ENCODE measurements around the gene MCUB. TPM values are rescaled to one million over a fixed set of nuclear protein-coding genes. Genes with fewer than 3 reads are reported as not detected.

The MCUB gene
- total RNA-seq, 1 donor from 2014 or later = 3.9 TPM

DNA sequence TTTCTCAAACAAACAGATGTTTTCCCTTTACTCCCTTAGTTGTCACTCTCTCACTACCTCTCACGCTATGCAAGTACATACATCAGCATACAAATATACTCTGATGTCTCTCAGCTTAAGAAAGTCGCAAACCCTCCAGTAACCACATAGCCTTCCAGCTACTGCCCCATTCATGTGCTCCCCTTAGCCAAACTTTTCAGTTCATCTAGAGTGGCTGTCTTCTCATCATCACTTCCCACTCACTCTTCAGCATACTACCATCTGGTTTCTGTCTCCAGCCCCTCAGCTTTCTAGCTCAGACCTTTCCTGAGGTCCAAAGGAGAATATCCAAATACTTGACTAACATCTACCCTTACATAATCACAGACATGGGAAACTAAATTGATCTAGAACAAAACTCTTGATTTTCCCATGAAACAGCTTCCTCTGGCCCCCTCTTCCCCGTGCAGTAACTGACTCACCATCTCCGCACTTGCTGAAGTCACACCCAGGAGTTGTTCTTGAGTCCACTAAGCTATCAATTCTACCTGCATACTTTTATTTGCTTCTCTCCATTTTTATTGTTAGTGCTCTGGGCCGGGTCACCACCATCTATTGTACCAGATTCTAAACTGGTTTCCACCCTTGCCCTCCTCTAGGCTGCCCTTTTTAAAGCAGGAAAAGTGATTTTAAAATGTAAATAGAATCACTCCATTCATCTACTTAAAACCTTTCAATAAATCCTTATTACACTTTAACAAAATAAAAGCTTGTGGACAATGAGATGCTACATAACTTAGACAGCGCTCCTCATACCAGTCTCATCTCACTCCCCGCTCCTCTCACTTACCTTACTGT, 86.0 kb downstream of the MCUB start:
- Mint-ChIP-seq H3K27me3 (no peaks in the 10 kb centered on the region), H3K36me3 (ENCODE audit: insufficient read depth) (no peaks in the 10 kb centered on the region), H3K4me3 (ENCODE audit: low read depth) (no peak overlapping the region), H3K27ac (no peak overlapping the region), H3K4me1 (ENCODE audit: low read depth) (no peaks in the 10 kb centered on the region), H3K9me3 (ENCODE audit: low read depth) (peaks cover 5% of the 10 kb centered on the region)
- TF ChIP-seq, protein P1, sequence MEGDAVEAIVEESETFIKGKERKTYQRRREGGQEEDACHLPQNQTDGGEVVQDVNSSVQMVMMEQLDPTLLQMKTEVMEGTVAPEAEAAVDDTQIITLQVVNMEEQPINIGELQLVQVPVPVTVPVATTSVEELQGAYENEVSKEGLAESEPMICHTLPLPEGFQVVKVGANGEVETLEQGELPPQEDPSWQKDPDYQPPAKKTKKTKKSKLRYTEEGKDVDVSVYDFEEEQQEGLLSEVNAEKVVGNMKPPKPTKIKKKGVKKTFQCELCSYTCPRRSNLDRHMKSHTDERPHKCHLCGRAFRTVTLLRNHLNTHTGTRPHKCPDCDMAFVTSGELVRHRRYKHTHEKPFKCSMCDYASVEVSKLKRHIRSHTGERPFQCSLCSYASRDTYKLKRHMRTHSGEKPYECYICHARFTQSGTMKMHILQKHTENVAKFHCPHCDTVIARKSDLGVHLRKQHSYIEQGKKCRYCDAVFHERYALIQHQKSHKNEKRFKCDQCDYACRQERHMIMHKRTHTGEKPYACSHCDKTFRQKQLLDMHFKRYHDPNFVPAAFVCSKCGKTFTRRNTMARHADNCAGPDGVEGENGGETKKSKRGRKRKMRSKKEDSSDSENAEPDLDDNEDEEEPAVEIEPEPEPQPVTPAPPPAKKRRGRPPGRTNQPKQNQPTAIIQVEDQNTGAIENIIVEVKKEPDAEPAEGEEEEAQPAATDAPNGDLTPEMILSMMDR (IDR thresholded peaks at IDR 0.05; ENCODE audit: unreplicated experiment) = no peak
- no peak for DNase-seq (ENCODE audit: low spot score, unreplicated experiment)

DNA sequence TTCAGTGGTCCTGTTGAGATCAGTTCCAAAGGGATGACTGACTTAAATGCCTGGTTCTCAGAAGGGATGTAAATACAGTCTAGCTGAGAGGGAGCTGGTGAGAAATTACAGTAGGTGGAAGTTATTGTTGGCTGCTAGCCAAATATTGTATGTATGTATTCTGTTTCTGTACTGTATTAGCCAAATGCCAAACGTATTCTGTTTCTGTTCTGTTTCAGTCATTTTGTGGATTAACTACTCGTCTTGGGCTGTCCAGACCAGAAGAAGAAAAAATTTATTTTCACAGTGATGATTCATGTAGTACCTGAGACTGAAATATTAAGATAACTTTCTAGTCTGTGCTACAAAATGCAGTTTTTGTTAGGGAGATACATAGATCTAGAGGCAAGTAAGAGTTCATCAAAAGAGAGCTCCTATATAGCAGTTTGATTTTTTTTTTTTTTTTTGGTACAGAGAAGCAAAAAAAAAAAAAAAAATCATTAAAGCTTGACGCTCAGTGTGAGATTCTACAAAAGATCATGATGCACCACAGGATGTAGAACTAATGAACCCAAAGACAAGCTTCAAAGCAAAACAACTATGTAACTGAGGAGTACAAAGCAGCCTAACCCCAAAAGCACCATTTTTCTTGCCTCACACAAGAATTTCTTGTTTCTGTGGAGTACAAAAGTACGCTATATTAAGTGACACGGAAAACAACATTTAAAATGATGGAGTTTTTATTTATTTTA, 88.4 kb downstream of the MCUB start:
- TF ChIP-seq, protein P1 (IDR thresholded peaks at IDR 0.05; ENCODE audit: unreplicated experiment) = no peak
- Mint-ChIP-seq H3K9me3 (ENCODE audit: low read depth) (peaks cover 11% of the 10 kb centered on the region), H3K36me3 (ENCODE audit: insufficient read depth) (no peaks in the 10 kb centered on the region), H3K4me1 (ENCODE audit: low read depth) (no peaks in the 10 kb centered on the region), H3K4me3 (ENCODE audit: low read depth) (no peak overlapping the region), H3K27ac (no peak overlapping the region), H3K27me3 (no peaks in the 10 kb centered on the region)
- no peak for DNase-seq (ENCODE audit: low spot score, unreplicated experiment)

DNA sequence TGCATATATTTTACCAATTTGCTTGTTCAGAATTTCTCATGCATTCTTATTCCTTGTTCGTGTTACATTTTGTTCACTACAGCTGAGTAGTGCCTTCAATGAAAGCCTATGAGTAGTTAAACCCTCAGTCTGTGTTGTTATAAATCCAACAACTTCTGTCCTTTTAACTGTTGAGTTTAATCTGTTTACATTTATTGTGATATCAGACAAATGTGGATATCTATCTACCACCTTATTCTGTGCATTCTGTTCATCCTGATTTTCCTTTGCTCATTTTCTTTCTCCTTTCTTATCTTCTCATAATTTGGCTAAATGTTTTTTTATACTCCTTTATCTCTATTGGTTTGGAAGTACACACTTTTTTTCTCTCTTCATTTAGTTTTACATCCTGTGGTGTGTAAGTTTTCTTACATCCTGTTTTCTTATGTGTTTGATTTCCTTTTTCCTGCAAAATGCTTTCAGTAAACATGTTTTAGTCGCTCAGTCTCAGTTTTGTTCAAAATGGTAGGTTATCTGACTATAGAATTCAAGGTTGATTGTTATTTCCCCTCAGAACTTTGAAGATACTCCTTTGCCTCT, 89.0 kb downstream of the MCUB start:
- peaks cover 11% of the 10 kb centered on the region for H3K9me3 Mint-ChIP-seq (ENCODE audit: low read depth)
- no peaks in the 10 kb centered on the region for H3K36me3 Mint-ChIP-seq (ENCODE audit: insufficient read depth)
- H3K27me3 Mint-ChIP-seq = no peaks in the 10 kb centered on the region
- no peak overlapping the region for H3K27ac Mint-ChIP-seq
- TF ChIP-seq, protein P1 (IDR thresholded peaks at IDR 0.05; ENCODE audit: unreplicated experiment) = no peak
- DNase-seq (ENCODE audit: low spot score, unreplicated experiment) = no peak
- H3K4me3 Mint-ChIP-seq (ENCODE audit: low read depth) = no peak overlapping the region
- H3K4me1 Mint-ChIP-seq (ENCODE audit: low read depth) = no peaks in the 10 kb centered on the region

DNA sequence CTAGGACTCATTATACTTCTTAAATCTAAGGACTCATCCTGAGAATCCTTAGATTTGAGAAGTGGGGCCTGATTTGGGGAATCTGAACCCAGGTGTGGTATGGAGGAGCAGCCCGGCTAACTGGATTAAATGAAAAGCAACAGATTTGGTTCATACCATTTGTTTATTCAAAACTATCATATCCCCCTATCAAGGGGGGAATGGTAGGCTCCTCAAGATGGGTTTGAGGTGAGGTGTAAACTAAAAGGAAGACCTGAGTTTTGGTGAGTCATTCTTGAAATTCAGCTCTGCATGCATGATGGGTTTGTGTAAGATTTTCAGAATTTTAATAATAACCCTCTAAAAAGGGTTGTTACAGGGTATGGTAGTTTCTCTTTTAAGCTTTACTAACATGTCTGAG, 89.8 kb downstream of the MCUB start:
- Mint-ChIP-seq H3K9me3 (ENCODE audit: low read depth) (peaks cover 11% of the 10 kb centered on the region), H3K27ac (no peak overlapping the region), H3K27me3 (no peaks in the 10 kb centered on the region), H3K4me1 (ENCODE audit: low read depth) (no peaks in the 10 kb centered on the region), H3K36me3 (ENCODE audit: insufficient read depth) (no peaks in the 10 kb centered on the region), H3K4me3 (ENCODE audit: low read depth) (no peak overlapping the region)
- TF ChIP-seq, protein P1 (IDR thresholded peaks at IDR 0.05; ENCODE audit: unreplicated experiment) = no peak
- DNase-seq (ENCODE audit: low spot score, unreplicated experiment) = no peak

DNA sequence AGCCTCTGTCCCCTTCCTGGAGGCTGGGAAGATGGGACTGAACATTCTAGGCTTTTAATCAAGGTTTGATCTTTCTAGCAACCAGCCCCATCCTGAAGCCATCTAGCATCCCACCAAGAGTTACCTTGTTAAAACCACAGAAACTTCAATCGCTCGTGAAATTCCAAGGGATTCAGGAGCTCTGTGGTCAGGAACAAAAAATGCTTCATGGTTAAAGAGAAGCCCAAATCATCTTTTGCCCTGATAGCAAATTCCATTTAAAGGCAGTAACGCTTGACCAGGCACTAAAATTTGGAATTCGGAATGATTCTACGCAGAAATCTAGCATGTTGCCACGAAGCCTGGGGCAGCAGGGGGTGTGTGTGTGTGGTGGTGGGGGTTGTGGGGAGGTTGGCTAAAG, 95.3 kb downstream of the MCUB start:
- no peaks in the 10 kb centered on the region for H3K4me1 Mint-ChIP-seq (ENCODE audit: low read depth)
- H3K27ac Mint-ChIP-seq = no peak overlapping the region
- TF ChIP-seq, protein P1 (IDR thresholded peaks at IDR 0.05; ENCODE audit: unreplicated experiment) = no peak
- H3K4me3 Mint-ChIP-seq (ENCODE audit: low read depth) = no peak overlapping the region
- peaks cover 6% of the 10 kb centered on the region for H3K9me3 Mint-ChIP-seq (ENCODE audit: low read depth)
- no peaks in the 10 kb centered on the region for H3K36me3 Mint-ChIP-seq (ENCODE audit: insufficient read depth)
- H3K27me3 Mint-ChIP-seq = no peaks in the 10 kb centered on the region
- DNase-seq (ENCODE audit: low spot score, unreplicated experiment) = no peak
